OCI-LY1 (cell line): Measurements from ENCODE around the gene MPEG1.

Source experiments
- H2AFZ ChIP-seq: fragments of 200-600 bp; sonication (generic), shearing (Covaris generic); 2 replicates; pipeline ENCODE4 v1.6.0; 2014; ENCODE audit warnings: antibody characterized with exemption, mild to moderate bottlenecking, low read length
- H3F3A ChIP-seq: fragments of 200-600 bp; sonication (generic), shearing (Covaris generic); 2 replicates; pipeline ENCODE4 v1.6.0; 2014; ENCODE audit warnings: mild to moderate bottlenecking, antibody characterized with exemption, low read length, moderate library complexity; ENCODE audit not compliant: insufficient read depth
- H3K27ac ChIP-seq: fragments of 200-600 bp; sonication (generic); 2 replicates; pipeline ENCODE4 v1.5.1; 2014; ENCODE audit warnings: low read length, mixed run types, mild to moderate bottlenecking, low read depth; ENCODE audit not compliant: poor library complexity, severe bottlenecking
- H3K27me3 ChIP-seq: fragments of 200-600 bp; sonication (generic); 2 replicates; pipeline ENCODE4 v1.6.0; 2014; ENCODE audit warnings: antibody characterized with exemption, mild to moderate bottlenecking, low read length, moderate library complexity; ENCODE audit not compliant: insufficient read depth
- H3K36me3 ChIP-seq: fragments of 200-600 bp; sonication (generic); 2 replicates; pipeline ENCODE4 v1.6.1; 2014; ENCODE audit warnings: mild to moderate bottlenecking, antibody characterized with exemption, low read length, moderate library complexity, mixed read lengths; ENCODE audit not compliant: insufficient read depth
- H3K4me1 ChIP-seq: fragments of 200-600 bp; sonication (generic); 2 replicates; pipeline ENCODE4 v1.5.1; 2014; ENCODE audit warnings: mild to moderate bottlenecking, low read length, moderate library complexity; ENCODE audit not compliant: insufficient read depth, severe bottlenecking
- H3K4me2 ChIP-seq: fragments of 200-600 bp; sonication (generic), shearing (Covaris generic); 2 replicates; pipeline ENCODE4 v1.6.1; 2014; ENCODE audit warnings: low read length
- H3K4me3 ChIP-seq: fragments of 200-600 bp; sonication (generic); 2 replicates; pipeline ENCODE4 v1.5.1; 2014; ENCODE audit warnings: low read length, low read depth, mild to moderate bottlenecking, mixed read lengths; ENCODE audit not compliant: poor library complexity, severe bottlenecking
- H3K79me2 ChIP-seq: fragments of 200-600 bp; shearing (Covaris generic); 2 replicates; pipeline ENCODE4 v1.6.1; 2016; ENCODE audit warnings: mixed run types, low read length, mixed read lengths; ENCODE audit not compliant: insufficient read depth
- H3K9ac ChIP-seq: fragments of 200-600 bp; sonication (generic), shearing (Covaris generic); 2 replicates; pipeline ENCODE4 v1.6.1; 2014; ENCODE audit warnings: mild to moderate bottlenecking, low read length, mixed read lengths
- H3K9me2 ChIP-seq: fragments of 200-600 bp; sonication (generic), shearing (Covaris generic); 2 replicates; pipeline ENCODE4 v1.6.1; 2014; ENCODE audit warnings: low read depth, mild to moderate bottlenecking, low read length, mixed read lengths
- H3K9me3 ChIP-seq: fragments of 200-600 bp; shearing (Covaris generic); 2 replicates; pipeline ENCODE4 v1.6.1; 2014; ENCODE audit warnings: low read length, mixed read lengths
- H4K20me1 ChIP-seq: fragments of 200-600 bp; sonication (generic), shearing (Covaris generic); 2 replicates; pipeline ENCODE4 v1.6.0; 2016; ENCODE audit warnings: mild to moderate bottlenecking, low read length; ENCODE audit not compliant: insufficient read depth
- CTCF ChIP-seq: fragments of 200-600 bp; sonication (generic), shearing (Covaris generic); IDR thresholded peaks from 2 replicates; pipeline ENCODE4 v1.5.1; 2017; ENCODE audit warnings: mild to moderate bottlenecking, antibody characterized with exemption, low read length, moderate library complexity, mixed read lengths
- EZH2 ChIP-seq: fragments of 200-600 bp; sonication (generic), shearing (Covaris generic); IDR thresholded peaks from 2 replicates; pipeline ENCODE4 v1.8.0; 2017; ENCODE audit warnings: borderline replicate concordance, mixed run types, mild to moderate bottlenecking, antibody characterized with exemption, low read length, moderate library complexity, mixed read lengths

The MPEG1 gene

GRCh38 chr11:59219836-59220235, 7.1 kb upstream of the MPEG1 start:
- peaks cover 53% of the 10 kb centered on the region for H3K4me1 ChIP-seq
- H3K27ac ChIP-seq = no peak overlapping the region
- H3K79me2 ChIP-seq = no peaks in the 10 kb centered on the region
- no peaks in the 10 kb centered on the region for H3K9me2 ChIP-seq
- no peaks in the 10 kb centered on the region for H3K27me3 ChIP-seq
- no peak overlapping the region for H3K4me2 ChIP-seq
- no peaks in the 10 kb centered on the region for H4K20me1 ChIP-seq
- no peak overlapping the region for H3K9ac ChIP-seq
- H3K36me3 ChIP-seq = no peaks in the 10 kb centered on the region
- H3K4me3 ChIP-seq = no peak overlapping the region
- TF ChIP-seq EZH2 (no peak), CTCF (no peak)
- no peaks in the 10 kb centered on the region for H3K9me3 ChIP-seq
- no peaks in the 10 kb centered on the region for H3F3A ChIP-seq
- no peak overlapping the region for H2AFZ ChIP-seq

GRCh38 chr11:59218893-59219292, 6.2 kb upstream of the MPEG1 start:
- no peaks in the 10 kb centered on the region for H4K20me1 ChIP-seq
- H3K9ac ChIP-seq = no peak overlapping the region
- H3K4me1 ChIP-seq = peaks cover 44% of the 10 kb centered on the region
- H3K79me2 ChIP-seq = no peaks in the 10 kb centered on the region
- no peaks in the 10 kb centered on the region for H3K27me3 ChIP-seq
- H2AFZ ChIP-seq = no peak overlapping the region
- no peak overlapping the region for H3K4me2 ChIP-seq
- no peak for TF ChIP-seq EZH2
- no peak for TF ChIP-seq CTCF
- H3F3A ChIP-seq = no peaks in the 10 kb centered on the region
- no peaks in the 10 kb centered on the region for H3K9me3 ChIP-seq
- H3K36me3 ChIP-seq = no peaks in the 10 kb centered on the region
- no peaks in the 10 kb centered on the region for H3K9me2 ChIP-seq
- no peak overlapping the region for H3K27ac ChIP-seq
- H3K4me3 ChIP-seq = no peak overlapping the region

- H3K27me3 ChIP-seq = no peaks in the 10 kb centered on the region
- H2AFZ ChIP-seq = no peak overlapping the region
- TF ChIP-seq EZH2 (no peak), CTCF (no peak)
- no peaks in the 10 kb centered on the region for H3K79me2 ChIP-seq
- no peak overlapping the region for H3K27ac ChIP-seq
- H3K9me2 ChIP-seq = no peaks in the 10 kb centered on the region
- no peak overlapping the region for H3K4me2 ChIP-seq
- no peaks in the 10 kb centered on the region for H4K20me1 ChIP-seq
- no peaks in the 10 kb centered on the region for H3K36me3 ChIP-seq
- no peaks in the 10 kb centered on the region for H3K9me3 ChIP-seq
- H3K4me1 ChIP-seq = peaks cover 41% of the 10 kb centered on the region
- H3F3A ChIP-seq = no peaks in the 10 kb centered on the region
- no peak overlapping the region for H3K4me3 ChIP-seq
- no peak overlapping the region for H3K9ac ChIP-seq
Observed at GRCh38 chr11:59218319-59218718, 5.6 kb upstream of the MPEG1 start.
